A673 (cell line): ENCODE data around the gene MAST3. TPM values are rescaled to one million over a fixed set of nuclear protein-coding genes. Genes with fewer than 3 reads are reported as not detected.
"Not testable (repeated sequence)": the region's sequence is repeated elsewhere in the genome, so short reads cannot be mapped to it uniquely, and the experiment has no call there.

Source experiments
- BruUV-seq: library from RNA; stranded (reverse); fragments of 400-500 nt; replicated peaks from 2 replicates; lab custom pipeline; 2021; lab: Mats Ljungman, UMichigan
- CTCF ChIA-PET: fragments of 300-600 bp; sonication (Branson Sonifier 250); formaldehyde crosslinking; loops from one replicate; lab custom pipeline; 2022; ENCODE audit warnings: antibody characterized with exemption; lab: Charles Lee
- POLR2A ChIA-PET: fragments of 300-600 bp; sonication (Branson Sonifier 250); formaldehyde crosslinking; loops from one replicate; lab custom pipeline; 2022; ENCODE audit warnings: antibody characterized with exemption; ENCODE audit not compliant: low non-redundant PET; lab: Charles Lee
- DNase-seq: peaks from one replicate; pipeline ENCODE4 v3.0.0-alpha.2; 2015; ENCODE audit warnings: low spot score
- H3K27ac ChIP-seq: fragments of 200-600 bp; sonication (generic); 2 replicates; pipeline ENCODE4 v1.5.1; 2016; ENCODE audit warnings: mixed run types, low read depth, mild to moderate bottlenecking, mixed read lengths, antibody characterized with exemption, low read length; ENCODE audit not compliant: poor library complexity, severe bottlenecking
- H3K27me3 ChIP-seq: fragments of 200-600 bp; sonication (generic); replicated peaks from 2 replicates; pipeline ENCODE4 v1.6.1; 2017; ENCODE audit warnings: mixed run types, low read depth, mild to moderate bottlenecking, mixed read lengths, antibody characterized with exemption, low read length; ENCODE audit not compliant: insufficient read depth, poor library complexity
- H3K36me3 ChIP-seq: fragments of 200-600 bp; sonication (generic); 2 replicates; pipeline ENCODE4 v1.6.1; 2016; ENCODE audit warnings: mixed run types, mild to moderate bottlenecking, mixed read lengths, antibody characterized with exemption, low read length; ENCODE audit not compliant: insufficient read depth, poor library complexity, severe bottlenecking
- H3K4me1 ChIP-seq: fragments of 200-600 bp; sonication (generic); 2 replicates; pipeline ENCODE4 v1.6.1; 2017; ENCODE audit warnings: mixed run types, mild to moderate bottlenecking, mixed read lengths, antibody characterized with exemption, low read length; ENCODE audit not compliant: insufficient read depth, poor library complexity, severe bottlenecking
- H3K4me3 ChIP-seq: fragments of 200-600 bp; sonication (generic); 2 replicates; pipeline ENCODE4 v1.5.1; 2016; ENCODE audit warnings: low read depth, mixed run types, mild to moderate bottlenecking, mixed read lengths, low read length; ENCODE audit not compliant: poor library complexity, severe bottlenecking
- H3K9me3 ChIP-seq: fragments of 200-600 bp; sonication (generic); 2 replicates; pipeline ENCODE4 v1.6.1; 2016; ENCODE audit warnings: mixed run types, low read depth, mild to moderate bottlenecking, mixed read lengths, antibody characterized with exemption, low read length; ENCODE audit not compliant: poor library complexity, severe bottlenecking
- CTCF ChIP-seq: fragments of 300-800, 200-600 bp; sonication (generic); conservative IDR thresholded peaks from 2 replicates; pipeline ENCODE4 v1.5.1; 2017; ENCODE audit warnings: low read depth, mild to moderate bottlenecking, antibody characterized with exemption, low read length, moderate library complexity, mixed read lengths
- EZH2 ChIP-seq: fragments of 200-600 bp; sonication (generic); IDR thresholded peaks from 2 replicates; pipeline ENCODE4 v1.6.1; 2017; ENCODE audit warnings: borderline replicate concordance, low read depth, mild to moderate bottlenecking, mixed read lengths, antibody characterized with exemption, low read length; ENCODE audit not compliant: poor library complexity, severe bottlenecking
- intact Hi-C: fragments of 100-400 bp; cut with micrococcal nuclease; formaldehyde crosslinking; loops from one replicate; pipeline ENCODE4 v1.10.0; 2022; ENCODE audit not compliant: unreplicated experiment
- total RNA-seq: library from RNA; stranded (reverse); gene quantifications from 2 replicates; pipeline ENCODE4 v1.2.3, GENCODE V29; 2021

MAST3 gene
- total RNA-seq, 1 experiment from 2014 or later, result 5.1 TPM

GRCh38 chr19:18086590-18087138 is 10.9 kb upstream of the MAST3 start, which contains the start of gene IL12RB1:
Gene IL12RB1 (minus strand): TSS chr19:18086934. CDS start chr19:18086823, 111 bp downstream.
- BruUV-seq, result no TSS peak
- no peaks in the 10 kb centered on the region for H3K4me1 ChIP-seq
- TF ChIP-seq EZH2 (no peak), CTCF (no peak)
- no peaks in the 10 kb centered on the region for H3K9me3 ChIP-seq
- H3K27me3 ChIP-seq, result no peaks in the 10 kb centered on the region
- DNase-seq, result no peak
- no peaks in the 10 kb centered on the region for H3K36me3 ChIP-seq
- intact Hi-C loops, result no loop called here
- ChIA-PET CTCF (no interaction called here), POLR2A (no interaction called here)
- no peak within 1 kb of the TSS for H3K4me3 ChIP-seq
- H3K27ac ChIP-seq, result no peak within 1 kb of the TSS

- H3K36me3 ChIP-seq, DNase-seq, CTCF ChIA-PET, H3K27ac ChIP-seq, BruUV-seq, H3K27me3 ChIP-seq, intact Hi-C loops, H3K4me1 ChIP-seq, H3K9me3 ChIP-seq, H3K4me3 ChIP-seq: not testable (repeated sequence)
- POLR2A ChIA-PET, result interaction anchor here (0.8 kb wide), 1 partner anchor 176 kb away, joined by 8 read pairs; no protein-coding TSS in a partner anchor
These were observed 8.5 kb upstream of the MAST3 start for GRCh38 chr19:18089096-18089541.

- ChIA-PET CTCF (no interaction called here), POLR2A (no interaction called here)
- Histone ChIP-seq H3K4me1 (no peaks in the 10 kb centered on the region), H3K27ac (no peak overlapping the region), H3K36me3 (no peaks in the 10 kb centered on the region), H3K4me3 (no peak overlapping the region), H3K9me3 (no peaks in the 10 kb centered on the region), H3K27me3 (no peaks in the 10 kb centered on the region)
- no peak for DNase-seq
- intact Hi-C loops, result no loop called here
- BruUV-seq, result no TSS peak
- TF ChIP-seq EZH2 (no peak), CTCF (no peak)
These were observed 7.9 kb upstream of the MAST3 start for GRCh38 chr19:18089726-18090125.

- no TSS peak for BruUV-seq
- no peaks in the 10 kb centered on the region for H3K4me1 ChIP-seq
- intact Hi-C loops, result no loop called here
- TF ChIP-seq CTCF (no peak), EZH2 (no peak)
- H3K27ac ChIP-seq, result no peak overlapping the region
- H3K4me3 ChIP-seq, result no peak overlapping the region
- H3K9me3 ChIP-seq, result no peaks in the 10 kb centered on the region
- H3K27me3 ChIP-seq, result no peaks in the 10 kb centered on the region
- ChIA-PET POLR2A (no interaction called here), CTCF (no interaction called here)
- DNase-seq, result no peak
- H3K36me3 ChIP-seq, result no peaks in the 10 kb centered on the region
These were observed 6.9 kb upstream of the MAST3 start for GRCh38 chr19:18090545-18091216.
